Panc1 (cell line): Measurements from ENCODE around the gene ZP2.

Experiments used
- POLR2AphosphoS5 ChIP-seq: IDR thresholded peaks from 2 replicates; pipeline ENCODE4 v1.6.1; 2012; ENCODE audit warnings: mild to moderate bottlenecking, low read depth, low read length, moderate library complexity
- TF ChIP-seq, protein P1 (sequence below): fragments of 450-650 bp; IDR thresholded peaks from 2 replicates; pipeline ENCODE4 v1.5.1; 2017; ENCODE audit warnings: mild to moderate bottlenecking
- TF ChIP-seq, protein P2 (sequence below), 2 experiments: IDR thresholded peaks; 2 replicates each; pipeline ENCODE4 v1.6.1; 2011 to 2012; ENCODE audit warnings: low read depth in 2 of 2, control low read depth in 1 of 2, low read length in 1 of 2, mild to moderate bottlenecking in 1 of 2, moderate library complexity in 1 of 2; ENCODE audit not compliant: insufficient read depth in 1 of 2

DNA sequence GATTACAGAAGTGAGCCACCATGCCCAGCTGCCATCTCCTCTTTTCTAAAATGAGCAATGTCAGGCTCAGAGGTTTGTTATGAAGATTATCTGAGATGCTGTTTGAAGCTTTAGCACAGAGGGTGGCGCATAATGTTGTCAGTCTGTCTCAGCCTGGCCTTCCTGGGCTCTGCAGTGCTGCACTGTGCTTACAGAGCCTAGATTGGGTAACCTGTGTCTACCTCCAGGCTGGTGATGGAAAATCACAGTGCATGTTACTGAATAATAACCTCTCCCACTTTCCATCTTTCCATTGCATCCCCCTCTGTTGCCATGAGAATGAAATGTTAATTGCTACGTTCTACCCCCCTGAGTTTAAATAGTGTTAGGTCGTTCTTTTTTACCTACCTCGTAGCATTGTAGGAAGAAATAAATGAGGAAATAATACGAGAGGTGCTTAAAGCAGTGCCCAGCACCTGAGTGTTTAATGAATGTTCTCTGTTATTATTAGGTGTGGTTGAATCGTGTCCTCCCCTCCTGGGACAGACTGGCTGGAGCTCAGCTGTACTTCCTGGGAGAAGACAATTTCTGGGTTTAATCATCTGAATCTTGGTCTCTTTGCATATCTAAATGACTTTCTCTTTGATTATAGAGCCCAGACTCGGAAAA, 46.7 kb downstream of the ZP2 start:
- TF ChIP-seq, protein P1, sequence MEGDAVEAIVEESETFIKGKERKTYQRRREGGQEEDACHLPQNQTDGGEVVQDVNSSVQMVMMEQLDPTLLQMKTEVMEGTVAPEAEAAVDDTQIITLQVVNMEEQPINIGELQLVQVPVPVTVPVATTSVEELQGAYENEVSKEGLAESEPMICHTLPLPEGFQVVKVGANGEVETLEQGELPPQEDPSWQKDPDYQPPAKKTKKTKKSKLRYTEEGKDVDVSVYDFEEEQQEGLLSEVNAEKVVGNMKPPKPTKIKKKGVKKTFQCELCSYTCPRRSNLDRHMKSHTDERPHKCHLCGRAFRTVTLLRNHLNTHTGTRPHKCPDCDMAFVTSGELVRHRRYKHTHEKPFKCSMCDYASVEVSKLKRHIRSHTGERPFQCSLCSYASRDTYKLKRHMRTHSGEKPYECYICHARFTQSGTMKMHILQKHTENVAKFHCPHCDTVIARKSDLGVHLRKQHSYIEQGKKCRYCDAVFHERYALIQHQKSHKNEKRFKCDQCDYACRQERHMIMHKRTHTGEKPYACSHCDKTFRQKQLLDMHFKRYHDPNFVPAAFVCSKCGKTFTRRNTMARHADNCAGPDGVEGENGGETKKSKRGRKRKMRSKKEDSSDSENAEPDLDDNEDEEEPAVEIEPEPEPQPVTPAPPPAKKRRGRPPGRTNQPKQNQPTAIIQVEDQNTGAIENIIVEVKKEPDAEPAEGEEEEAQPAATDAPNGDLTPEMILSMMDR, result no peak
- TF ChIP-seq POLR2AphosphoS5, result no peak
- TF ChIP-seq, protein P2, sequence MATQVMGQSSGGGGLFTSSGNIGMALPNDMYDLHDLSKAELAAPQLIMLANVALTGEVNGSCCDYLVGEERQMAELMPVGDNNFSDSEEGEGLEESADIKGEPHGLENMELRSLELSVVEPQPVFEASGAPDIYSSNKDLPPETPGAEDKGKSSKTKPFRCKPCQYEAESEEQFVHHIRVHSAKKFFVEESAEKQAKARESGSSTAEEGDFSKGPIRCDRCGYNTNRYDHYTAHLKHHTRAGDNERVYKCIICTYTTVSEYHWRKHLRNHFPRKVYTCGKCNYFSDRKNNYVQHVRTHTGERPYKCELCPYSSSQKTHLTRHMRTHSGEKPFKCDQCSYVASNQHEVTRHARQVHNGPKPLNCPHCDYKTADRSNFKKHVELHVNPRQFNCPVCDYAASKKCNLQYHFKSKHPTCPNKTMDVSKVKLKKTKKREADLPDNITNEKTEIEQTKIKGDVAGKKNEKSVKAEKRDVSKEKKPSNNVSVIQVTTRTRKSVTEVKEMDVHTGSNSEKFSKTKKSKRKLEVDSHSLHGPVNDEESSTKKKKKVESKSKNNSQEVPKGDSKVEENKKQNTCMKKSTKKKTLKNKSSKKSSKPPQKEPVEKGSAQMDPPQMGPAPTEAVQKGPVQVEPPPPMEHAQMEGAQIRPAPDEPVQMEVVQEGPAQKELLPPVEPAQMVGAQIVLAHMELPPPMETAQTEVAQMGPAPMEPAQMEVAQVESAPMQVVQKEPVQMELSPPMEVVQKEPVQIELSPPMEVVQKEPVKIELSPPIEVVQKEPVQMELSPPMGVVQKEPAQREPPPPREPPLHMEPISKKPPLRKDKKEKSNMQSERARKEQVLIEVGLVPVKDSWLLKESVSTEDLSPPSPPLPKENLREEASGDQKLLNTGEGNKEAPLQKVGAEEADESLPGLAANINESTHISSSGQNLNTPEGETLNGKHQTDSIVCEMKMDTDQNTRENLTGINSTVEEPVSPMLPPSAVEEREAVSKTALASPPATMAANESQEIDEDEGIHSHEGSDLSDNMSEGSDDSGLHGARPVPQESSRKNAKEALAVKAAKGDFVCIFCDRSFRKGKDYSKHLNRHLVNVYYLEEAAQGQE (IDR thresholded peaks at IDR 0.05; ENCODE audit: insufficient read depth in 1 of 2, low read depth in 2 of 2, low read length in 1 of 2), result no peak
